CD1c-positive myeloid dendritic cell (primary cell): Measurements from ENCODE around the gene TMEM170A.
A peak's percentile ranks its signal among the peaks of the same experiment; 100 is the strongest.
"Not testable (repeated sequence)": the region's sequence is repeated elsewhere in the genome, so short reads cannot be mapped to it uniquely, and the experiment has no call there.

Experiments used
- DNase-seq: peaks from one replicate; pipeline ENCODE4 v3.0.0-alpha.2; 2016; ENCODE audit errors: extremely low spot score

Gene TMEM170A

DNA sequence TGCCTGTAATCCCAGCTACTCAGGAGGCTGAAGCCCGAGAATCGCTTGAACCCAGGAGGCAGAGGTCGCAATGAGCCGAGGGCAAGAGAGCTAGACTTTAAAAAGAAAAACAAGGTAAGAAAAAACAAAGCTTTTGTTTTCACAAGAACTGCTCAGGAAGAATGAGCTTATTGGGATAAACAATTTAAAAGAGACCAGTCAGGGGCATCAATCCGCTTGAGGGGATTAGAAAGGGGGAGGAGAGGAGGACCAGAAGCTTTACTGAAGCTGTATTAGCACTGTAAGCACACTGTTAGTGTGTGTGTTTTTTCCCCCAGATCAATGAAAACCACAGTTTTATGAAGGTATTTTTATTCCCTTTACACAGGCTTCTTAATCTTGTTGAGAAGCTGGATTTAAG, 8.8 kb downstream of the TMEM170A start:
- no peak for DNase-seq

- no peak for DNase-seq
Measured at GRCh38 chr16:75452464-75453190, 11.9 kb downstream of the TMEM170A start.

DNA sequence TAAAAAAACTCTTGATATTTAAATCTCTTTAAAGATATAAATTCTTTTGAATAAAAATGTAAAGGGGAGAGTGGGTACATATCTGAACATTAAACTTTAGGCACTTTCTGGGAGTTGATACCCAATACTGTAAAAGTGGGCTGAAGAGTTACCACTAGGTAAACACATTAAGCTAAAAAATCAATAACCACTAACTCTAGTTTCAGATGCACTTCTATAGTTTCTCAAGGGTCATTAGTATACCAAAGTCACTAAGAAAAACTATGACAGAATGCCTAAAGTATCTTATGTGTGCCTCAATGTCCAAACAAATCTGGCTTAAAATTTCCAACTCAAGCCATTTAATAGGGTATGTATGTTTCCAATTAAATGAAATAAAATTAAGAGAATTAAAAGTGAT, 18.1 kb downstream of the TMEM170A start:
- no peak for DNase-seq

GRCh38 chr16:75445298-75445697, 19.2 kb downstream of the TMEM170A start:
- no peak for DNase-seq

GRCh38 chr16:75443298-75443697, 21.2 kb downstream of the TMEM170A start:
- DNase-seq, result no peak

GRCh38 chr16:75433732-75434413, 30.6 kb downstream of the TMEM170A start:
- peak; percentile 91 for DNase-seq

DNA sequence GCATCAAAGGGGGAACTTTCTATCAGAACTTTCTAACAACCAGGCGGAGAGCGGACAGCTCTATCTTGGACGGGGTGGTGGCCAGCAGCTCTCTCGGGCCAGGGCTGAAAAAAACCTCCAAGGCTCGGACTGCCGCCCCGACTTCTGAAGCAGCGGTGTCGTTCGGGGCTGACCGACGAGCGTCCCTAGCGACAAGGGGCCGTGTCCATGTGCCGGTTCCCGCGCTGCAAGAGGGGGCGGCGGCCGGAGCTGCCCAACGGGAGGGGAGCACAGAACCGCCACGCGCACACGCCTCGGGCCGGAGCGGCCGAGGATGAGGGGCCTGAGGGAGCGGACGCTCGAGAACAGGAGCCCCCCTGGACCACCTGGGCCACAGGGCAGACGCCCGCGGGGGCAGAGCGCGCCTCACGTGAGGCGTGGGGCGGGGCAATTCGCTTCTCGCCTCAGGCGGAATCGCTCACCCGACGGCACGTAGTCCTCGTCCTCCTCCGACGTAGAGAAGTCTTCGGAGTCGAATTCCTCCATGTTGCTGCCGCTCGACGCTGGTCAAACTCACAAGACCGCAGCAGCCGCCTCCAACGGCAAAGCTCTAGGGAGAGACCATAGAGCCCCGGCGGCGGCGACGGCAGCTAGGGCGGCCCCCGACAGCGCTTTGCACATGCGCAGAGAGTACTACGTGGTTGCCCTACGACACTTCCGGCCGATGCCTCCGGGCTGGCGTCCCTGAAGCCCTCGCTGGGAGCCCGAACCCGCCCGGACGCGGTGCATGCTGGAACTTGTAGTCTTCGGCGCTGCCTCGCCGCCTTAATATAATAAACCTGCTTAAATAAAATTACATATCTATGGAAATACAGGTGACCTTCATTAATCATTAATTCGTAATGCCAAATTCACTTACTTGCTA, 31.4 kb downstream of the TMEM170A start, which contains the start of gene CFDP1:
Gene CFDP1 (minus strand): TSS at position 676 of the 904 bp plus-strand sequence. CDS start 151 bp downstream, at position 525.
- peak; percentile 98 for DNase-seq

- no peak for DNase-seq
Measured at GRCh38 chr16:75429621-75430403, 34.7 kb downstream of the TMEM170A start.

DNA sequence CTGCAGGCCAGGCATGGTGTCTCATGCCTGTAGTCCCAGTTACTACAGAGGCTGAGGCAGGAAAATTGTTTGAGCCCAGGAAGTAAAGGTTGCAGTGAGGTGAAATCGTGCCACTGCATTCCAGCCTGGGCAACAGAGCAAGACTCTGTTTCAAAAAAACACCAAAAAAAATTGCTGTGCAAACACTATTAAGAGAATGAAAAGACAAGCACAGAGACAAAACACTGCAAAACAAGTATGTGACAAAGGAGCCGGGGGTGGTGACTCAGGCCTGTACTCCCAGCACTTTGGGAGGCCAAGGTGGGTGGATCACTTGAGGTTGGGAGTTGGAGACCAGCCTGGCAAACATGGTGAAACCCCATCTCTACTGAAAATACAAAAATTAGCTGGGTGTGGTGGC, 38.0 kb downstream of the TMEM170A start:
- not testable (repeated sequence) for DNase-seq

DNA sequence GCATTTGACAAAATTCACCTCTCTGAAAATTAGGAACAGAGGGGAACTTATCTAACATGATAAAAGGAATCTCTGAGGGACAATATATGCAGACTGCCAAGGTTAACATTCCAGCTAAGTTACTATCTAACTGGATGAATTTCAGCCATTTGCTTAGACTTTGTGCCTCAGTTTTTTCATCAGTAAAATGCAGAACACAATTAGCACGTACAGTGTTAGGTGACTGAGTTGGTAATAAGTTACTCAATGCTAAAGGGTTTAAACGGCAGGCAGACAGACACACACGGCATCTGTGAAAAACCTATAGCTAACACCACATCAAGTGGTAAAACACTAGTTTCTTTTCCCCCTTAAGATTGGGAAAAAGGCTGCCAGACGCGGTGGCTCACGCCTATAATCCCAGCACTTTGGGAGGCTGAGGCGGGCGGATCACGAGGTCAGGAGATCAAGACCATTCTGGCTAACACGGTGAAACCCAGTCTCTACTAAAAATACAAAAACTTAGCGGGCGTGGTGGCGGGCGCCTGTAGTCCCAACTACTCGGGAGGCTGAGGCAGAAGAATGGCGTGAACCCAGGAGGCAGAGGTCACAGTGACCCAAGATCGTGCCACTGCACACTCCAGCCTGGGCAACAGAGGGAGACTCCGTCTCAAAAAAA, 40.3 kb downstream of the TMEM170A start:
- DNase-seq, result not testable (repeated sequence)

- DNase-seq, result no peak
Measured at GRCh38 chr16:75423723-75424104, 40.8 kb downstream of the TMEM170A start.

DNA sequence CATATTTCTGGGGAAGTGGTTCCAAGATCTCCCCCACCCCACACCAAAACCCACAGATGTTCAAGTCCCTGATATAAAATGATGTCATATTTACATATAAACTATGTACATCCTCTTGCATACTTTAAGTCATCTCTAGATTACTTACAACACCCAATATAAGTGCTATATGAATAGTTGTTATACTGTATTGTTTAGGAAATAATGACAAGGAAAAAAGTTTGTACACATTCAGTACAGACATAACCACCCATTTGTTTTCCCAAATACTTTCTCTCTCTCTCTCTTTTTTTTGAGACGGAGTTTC, 42.7 kb downstream of the TMEM170A start:
- no peak for DNase-seq

- DNase-seq, result peak; percentile 47
Measured at GRCh38 chr16:75420987-75421819, 43.3 kb downstream of the TMEM170A start.

DNA sequence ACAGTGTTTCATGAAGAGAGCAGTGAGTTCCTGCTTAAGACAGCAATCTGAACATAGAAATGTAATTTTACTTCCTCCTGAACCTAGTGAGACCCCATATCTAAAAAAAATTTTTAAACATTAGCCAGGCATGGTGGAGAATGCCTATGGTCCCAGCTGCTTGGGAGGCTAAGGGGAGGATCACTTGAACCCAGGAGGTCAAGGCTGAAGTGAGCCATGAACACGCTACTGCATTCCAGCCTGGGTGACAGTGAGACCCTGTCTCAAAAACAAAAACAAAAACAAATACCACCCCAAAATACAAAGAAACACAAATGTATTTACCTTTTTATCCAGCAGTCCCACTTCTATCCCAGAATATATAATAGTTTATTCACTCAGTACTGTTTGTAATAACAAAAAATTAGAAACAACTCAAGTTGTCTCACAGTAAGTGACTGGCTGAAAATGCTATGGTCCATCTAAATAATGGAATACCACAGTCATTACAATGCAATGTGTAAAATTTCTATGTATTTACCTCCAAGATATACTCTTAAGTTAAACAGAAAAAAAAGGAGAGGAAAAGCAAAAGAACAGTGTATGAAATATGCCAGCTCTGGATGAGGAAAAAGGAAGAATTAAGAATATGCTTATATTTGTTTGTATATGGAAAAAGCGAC, 47.5 kb downstream of the TMEM170A start:
- no peak for DNase-seq

DNA sequence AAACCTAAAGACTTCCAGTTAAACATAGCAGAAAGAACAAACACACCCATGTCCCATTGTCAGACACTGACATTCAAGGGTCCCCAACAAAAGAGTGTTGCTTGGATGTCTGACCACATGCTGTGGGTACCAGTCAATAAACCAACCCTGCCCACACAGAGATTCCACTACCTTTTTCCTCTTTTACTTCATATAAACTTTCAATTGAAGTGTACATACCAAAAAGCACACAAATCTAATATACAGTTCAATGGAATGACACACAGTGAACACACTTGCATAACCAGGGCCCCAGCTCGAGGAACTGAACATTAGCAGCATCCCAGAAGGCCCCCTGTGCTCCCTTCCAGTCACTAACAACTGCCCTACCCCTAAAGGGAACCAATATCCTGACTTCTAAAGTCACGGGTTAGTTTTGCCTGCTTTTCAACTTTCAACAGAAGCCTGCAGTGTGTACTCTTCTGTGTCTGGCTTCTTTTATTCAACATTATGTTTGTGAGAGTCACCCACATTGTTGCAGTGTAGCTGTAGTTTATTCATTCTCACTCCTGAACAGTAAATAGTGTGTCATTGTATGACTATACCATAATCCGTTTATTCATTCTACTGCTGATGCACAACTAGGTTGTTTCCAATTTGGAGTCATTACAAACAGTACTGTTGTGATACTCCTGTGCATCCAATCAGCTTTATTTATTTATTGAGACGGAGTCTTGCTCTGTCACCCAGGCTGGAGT, 49.2 kb downstream of the TMEM170A start:
- DNase-seq, result no peak

DNA sequence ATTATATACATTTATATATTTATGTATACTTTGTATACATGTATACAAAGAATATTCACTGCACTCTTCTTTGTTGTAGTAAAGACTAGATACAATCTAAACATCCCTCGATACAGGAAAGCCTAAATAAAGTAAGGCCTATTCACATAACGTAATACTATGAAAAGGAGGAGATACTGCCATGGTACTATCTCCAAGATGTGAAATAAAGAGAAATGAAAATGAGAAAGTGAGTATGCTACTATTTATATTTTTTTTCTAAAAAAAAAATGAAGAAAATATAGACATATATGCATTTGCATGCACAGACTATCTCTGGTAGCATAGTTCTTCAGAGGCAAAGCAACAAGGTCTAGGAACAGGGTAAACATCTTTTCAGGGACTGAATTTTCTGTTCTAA, 50.5 kb downstream of the TMEM170A start:
- no peak for DNase-seq

GRCh38 chr16:75406943-75407342, 57.5 kb downstream of the TMEM170A start:
- no peak for DNase-seq

DNA sequence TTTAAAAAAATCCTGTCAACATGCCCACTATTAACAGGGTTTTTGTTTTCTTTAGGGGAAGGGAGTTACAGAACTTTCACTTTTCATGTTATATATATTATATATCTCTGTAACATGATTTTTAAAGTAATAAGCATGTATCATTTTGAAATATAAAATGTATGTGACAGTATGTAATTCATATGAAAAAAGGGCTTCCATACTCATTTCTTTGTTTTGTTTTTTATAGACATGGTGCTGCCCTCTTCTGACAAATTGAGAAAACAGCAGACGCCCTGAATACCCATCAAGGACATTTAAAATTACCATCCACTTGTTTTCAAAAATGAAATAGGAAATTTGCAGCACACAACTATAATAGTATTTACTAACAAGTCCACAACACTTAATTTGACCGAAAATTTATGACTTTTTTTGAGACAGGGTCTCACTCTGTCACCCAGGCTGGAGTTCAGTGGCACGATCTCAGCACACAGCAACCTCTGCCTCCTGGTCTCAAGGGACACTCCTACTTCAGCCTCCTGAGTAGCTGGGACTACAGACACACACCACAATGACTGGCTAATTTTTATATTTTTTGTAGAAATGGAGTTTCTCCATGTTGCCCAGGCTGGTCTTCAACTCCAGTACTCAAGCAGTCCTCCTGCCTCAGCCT, 61.5 kb downstream of the TMEM170A start:
- DNase-seq, result peak; percentile 43
